ENCODE data around the gene CYTH2.
A peak's percentile ranks its signal among the peaks of the same experiment; 100 is the strongest.

The CYTH2 gene

GRCh38 chr19:48496959-48497727 lies 28.0 kb downstream of the CYTH2 start:
- no peak for DNase-seq

- no peak for DNase-seq
Measured at GRCh38 chr19:48497728-48498594, 28.8 kb downstream of the CYTH2 start.

GRCh38 chr19:48498595-48499311 lies 29.6 kb downstream of the CYTH2 start:
- no peak for DNase-seq

- no peak for DNase-seq
Measured at GRCh38 chr19:48499316-48500090, 30.3 kb downstream of the CYTH2 start.

GRCh38 chr19:48500830-48501493 lies 31.8 kb downstream of the CYTH2 start:
- no peak for DNase-seq

- DNase-seq = no peak
Measured at GRCh38 chr19:48501494-48502349, 32.6 kb downstream of the CYTH2 start.

- no peak for DNase-seq
Measured at GRCh38 chr19:48502350-48503018, 33.3 kb downstream of the CYTH2 start.

- peak; percentile 28 for DNase-seq
Measured at GRCh38 chr19:48506138-48506733, 37.1 kb downstream of the CYTH2 start.

- no peak for DNase-seq
Measured at GRCh38 chr19:48507911-48508439, 38.8 kb downstream of the CYTH2 start.

GRCh38 chr19:48508729-48509411 lies 39.7 kb downstream of the CYTH2 start:
- no peak for DNase-seq

GRCh38 chr19:48509467-48510194 lies 40.5 kb downstream of the CYTH2 start:
- DNase-seq = no peak

- peak; percentile 68 for DNase-seq
Measured at GRCh38 chr19:48510421-48511268, 41.5 kb downstream of the CYTH2 start.

GRCh38 chr19:48511321-48511731 lies 42.2 kb downstream of the CYTH2 start:
- DNase-seq = no peak

- peak; percentile 88 for DNase-seq
Measured at GRCh38 chr19:48511800-48512503, 42.8 kb downstream of the CYTH2 start, which contains the start of gene LMTK3. LMTK3 (minus strand) TSS chr19:48511835; CDS start chr19:48511576, 259 bp downstream.

- DNase-seq = no peak
Measured at GRCh38 chr19:48512504-48513288, 43.5 kb downstream of the CYTH2 start.
